SK-N-SH treated with all-trans-retinoic acid at 6 μM for 48 hours (cell line): ENCODE measurements around the gene RASSF10.

ENCODE experiments used
- ATAC-seq: fragments of 200-7000 bp; cut with Tn5 transposase; 3 replicates; pipeline ENCODE4 v1.9.1; 2020; ENCODE audit warnings: mild to moderate bottlenecking, moderate library complexity
- CSDC2 ChIP-seq: fragments of 250-450 bp; sonication (Bioruptor Pico); IDR thresholded peaks from 2 replicates; pipeline ENCODE4 v1.5.0; 2020; ENCODE audit warnings: mild to moderate bottlenecking, moderate library complexity
- GLIS3 ChIP-seq: fragments of 250-450 bp; sonication (Bioruptor Pico); IDR thresholded peaks from 2 replicates; pipeline ENCODE4 v1.5.0; 2020; ENCODE audit warnings: mild to moderate bottlenecking, moderate library complexity
- OSR1 ChIP-seq: fragments of 250-450 bp; sonication (Bioruptor Pico); IDR thresholded peaks from 2 replicates; pipeline ENCODE4 v1.8.0; 2022; ENCODE audit warnings: moderate library complexity, mild to moderate bottlenecking, inconsistent platforms
- PPARA ChIP-seq: fragments of 250-450 bp; sonication (Bioruptor Pico); IDR thresholded peaks from 2 replicates; pipeline ENCODE4 v1.5.0; 2020; ENCODE audit warnings: mild to moderate bottlenecking, borderline replicate concordance
- RARB ChIP-seq: fragments of 250-450 bp; sonication (Bioruptor Pico); IDR thresholded peaks from 2 replicates; pipeline ENCODE4 v1.8.0; 2021; ENCODE audit warnings: mild to moderate bottlenecking, moderate library complexity
- SNAI2 ChIP-seq: fragments of 250-450 bp; sonication (Bioruptor Pico); IDR thresholded peaks from 2 replicates; pipeline ENCODE4 v1.5.0; 2020; ENCODE audit warnings: mild to moderate bottlenecking, moderate library complexity
- TCF4 ChIP-seq: fragments of 250-450 bp; sonication (Bioruptor Pico); IDR thresholded peaks from 2 replicates; pipeline ENCODE4 v1.8.0; 2021; ENCODE audit warnings: mild to moderate bottlenecking, moderate library complexity, borderline replicate concordance
- TOX ChIP-seq: fragments of 250-450 bp; sonication (Bioruptor Pico); IDR thresholded peaks from 2 replicates; pipeline ENCODE4 v1.8.0; 2021; ENCODE audit warnings: mild to moderate bottlenecking, moderate library complexity, borderline replicate concordance
- ZFP3 ChIP-seq: fragments of 250-450 bp; sonication (Bioruptor Pico); IDR thresholded peaks from 2 replicates; pipeline ENCODE4 v1.5.0; 2020; ENCODE audit warnings: mild to moderate bottlenecking, moderate library complexity
- ZFP30 ChIP-seq: fragments of 450-650 bp; formaldehyde crosslinking; IDR thresholded peaks from 2 replicates; pipeline ENCODE4 v1.5.0; 2022; ENCODE audit warnings: mild to moderate bottlenecking, moderate library complexity
- ZNF565 ChIP-seq: fragments of 450-650 bp; formaldehyde crosslinking; conservative IDR thresholded peaks from 2 replicates; pipeline ENCODE4 v1.5.0; 2020; ENCODE audit warnings: low read depth, mild to moderate bottlenecking, moderate library complexity
- ZNF70 ChIP-seq: fragments of 450-650 bp; formaldehyde crosslinking; IDR thresholded peaks from 2 replicates; pipeline ENCODE4 v1.5.0; 2020; ENCODE audit warnings: mild to moderate bottlenecking, moderate library complexity
- ZNF8 ChIP-seq: fragments of 450-650 bp; formaldehyde crosslinking; IDR thresholded peaks from 2 replicates; pipeline ENCODE4 v1.5.0; 2020; ENCODE audit warnings: mild to moderate bottlenecking, moderate library complexity
- TF ChIP-seq, protein P1 (sequence below): fragments of 250-450 bp; sonication (Bioruptor Pico); IDR thresholded peaks from 2 replicates; pipeline ENCODE4 v1.5.1; 2021; ENCODE audit warnings: mild to moderate bottlenecking, moderate library complexity
- TF ChIP-seq, protein P2 (sequence below): fragments of 250-450 bp; sonication (Bioruptor Pico); IDR thresholded peaks from 2 replicates; pipeline ENCODE4 v1.8.0; 2021; ENCODE audit warnings: low read depth, mild to moderate bottlenecking, moderate library complexity, borderline replicate concordance
- TF ChIP-seq, protein P3 (sequence below): fragments of 250-450 bp; sonication (Bioruptor Pico); IDR thresholded peaks from 2 replicates; pipeline ENCODE4 v1.8.0; 2020; ENCODE audit warnings: mild to moderate bottlenecking, moderate library complexity, borderline replicate concordance
- TF ChIP-seq, protein P4 (sequence below): fragments of 250-450 bp; sonication (Bioruptor Pico); IDR thresholded peaks from 2 replicates; pipeline ENCODE4 v1.5.0; 2020; ENCODE audit warnings: mild to moderate bottlenecking, moderate library complexity
- TF ChIP-seq, protein P5 (sequence below): fragments of 250-450 bp; sonication (Bioruptor Pico); IDR thresholded peaks from 2 replicates; pipeline ENCODE4 v1.5.1; 2020; ENCODE audit warnings: low read depth, mild to moderate bottlenecking, moderate library complexity

Gene RASSF10

DNA sequence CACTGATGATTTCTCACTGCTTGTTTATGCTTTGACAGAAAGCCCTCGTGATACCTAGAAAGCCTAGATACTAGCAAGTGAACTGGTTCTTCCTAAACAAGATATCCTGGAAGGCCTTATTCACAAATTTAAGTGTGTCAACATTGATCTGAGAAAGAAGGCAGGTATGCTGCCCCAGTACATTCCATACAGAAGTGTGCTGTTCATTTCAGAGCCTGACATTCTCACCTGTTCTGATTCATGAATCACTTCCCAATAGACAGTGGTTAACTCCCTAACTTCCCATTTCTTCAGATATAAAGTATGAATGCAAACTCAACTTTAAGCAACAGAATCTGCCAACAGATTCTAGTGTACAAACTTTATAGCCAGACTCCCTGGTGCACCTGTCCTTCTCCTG, 15.5 kb upstream of the RASSF10 start:
- no peak for TF ChIP-seq CSDC2
- no peak for TF ChIP-seq ZNF8 (CRISPR knock-in tag)
- TF ChIP-seq, protein P1, sequence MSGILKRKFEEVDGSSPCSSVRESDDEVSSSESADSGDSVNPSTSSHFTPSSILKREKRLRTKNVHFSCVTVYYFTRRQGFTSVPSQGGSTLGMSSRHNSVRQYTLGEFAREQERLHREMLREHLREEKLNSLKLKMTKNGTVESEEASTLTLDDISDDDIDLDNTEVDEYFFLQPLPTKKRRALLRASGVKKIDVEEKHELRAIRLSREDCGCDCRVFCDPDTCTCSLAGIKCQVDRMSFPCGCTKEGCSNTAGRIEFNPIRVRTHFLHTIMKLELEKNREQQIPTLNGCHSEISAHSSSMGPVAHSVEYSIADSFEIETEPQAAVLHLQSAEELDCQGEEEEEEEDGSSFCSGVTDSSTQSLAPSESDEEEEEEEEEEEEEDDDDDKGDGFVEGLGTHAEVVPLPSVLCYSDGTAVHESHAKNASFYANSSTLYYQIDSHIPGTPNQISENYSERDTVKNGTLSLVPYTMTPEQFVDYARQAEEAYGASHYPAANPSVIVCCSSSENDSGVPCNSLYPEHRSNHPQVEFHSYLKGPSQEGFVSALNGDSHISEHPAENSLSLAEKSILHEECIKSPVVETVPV (CRISPR knock-in tag) = no peak
- no peak for TF ChIP-seq PPARA (CRISPR knock-in tag)
- TF ChIP-seq ZFP3 (CRISPR knock-in tag) = no peak
- TF ChIP-seq, protein P2, sequence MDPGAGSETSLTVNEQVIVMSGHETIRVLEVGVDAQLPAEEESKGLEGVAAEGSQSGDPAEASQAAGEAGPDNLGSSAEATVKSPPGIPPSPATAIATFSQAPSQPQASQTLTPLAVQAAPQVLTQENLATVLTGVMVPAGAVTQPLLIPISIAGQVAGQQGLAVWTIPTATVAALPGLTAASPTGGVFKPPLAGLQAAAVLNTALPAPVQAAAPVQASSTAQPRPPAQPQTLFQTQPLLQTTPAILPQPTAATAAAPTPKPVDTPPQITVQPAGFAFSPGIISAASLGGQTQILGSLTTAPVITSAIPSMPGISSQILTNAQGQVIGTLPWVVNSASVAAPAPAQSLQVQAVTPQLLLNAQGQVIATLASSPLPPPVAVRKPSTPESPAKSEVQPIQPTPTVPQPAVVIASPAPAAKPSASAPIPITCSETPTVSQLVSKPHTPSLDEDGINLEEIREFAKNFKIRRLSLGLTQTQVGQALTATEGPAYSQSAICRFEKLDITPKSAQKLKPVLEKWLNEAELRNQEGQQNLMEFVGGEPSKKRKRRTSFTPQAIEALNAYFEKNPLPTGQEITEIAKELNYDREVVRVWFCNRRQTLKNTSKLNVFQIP (CRISPR knock-in tag) = no peak
- TF ChIP-seq, all 23 proteins: peak for 0
- no peak for ATAC-seq

DNA sequence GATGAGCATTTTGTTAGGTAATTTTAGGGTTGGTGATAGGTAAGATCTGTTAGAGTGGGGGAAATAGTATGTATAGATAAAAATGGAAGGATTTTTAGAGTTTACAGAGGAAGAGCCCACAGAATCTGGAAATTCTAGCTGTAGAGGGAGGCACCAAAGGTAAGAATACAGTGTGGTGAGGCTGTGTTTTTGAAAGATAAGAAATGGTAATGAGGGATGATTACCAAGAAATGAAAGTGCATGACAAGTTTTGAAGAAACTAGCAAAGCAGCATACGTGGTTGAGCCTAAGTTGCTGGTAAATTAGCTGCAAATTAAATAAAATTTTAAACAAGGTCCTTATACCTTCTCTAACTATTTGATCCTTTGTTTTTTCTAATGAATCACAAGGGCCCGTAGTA, 14.6 kb upstream of the RASSF10 start:
- no peak for ATAC-seq
- no peak for TF ChIP-seq ZFP30 (CRISPR knock-in tag)
- no peak for TF ChIP-seq CSDC2
- TF ChIP-seq OSR1 = no peak
- TF ChIP-seq, protein P3, sequence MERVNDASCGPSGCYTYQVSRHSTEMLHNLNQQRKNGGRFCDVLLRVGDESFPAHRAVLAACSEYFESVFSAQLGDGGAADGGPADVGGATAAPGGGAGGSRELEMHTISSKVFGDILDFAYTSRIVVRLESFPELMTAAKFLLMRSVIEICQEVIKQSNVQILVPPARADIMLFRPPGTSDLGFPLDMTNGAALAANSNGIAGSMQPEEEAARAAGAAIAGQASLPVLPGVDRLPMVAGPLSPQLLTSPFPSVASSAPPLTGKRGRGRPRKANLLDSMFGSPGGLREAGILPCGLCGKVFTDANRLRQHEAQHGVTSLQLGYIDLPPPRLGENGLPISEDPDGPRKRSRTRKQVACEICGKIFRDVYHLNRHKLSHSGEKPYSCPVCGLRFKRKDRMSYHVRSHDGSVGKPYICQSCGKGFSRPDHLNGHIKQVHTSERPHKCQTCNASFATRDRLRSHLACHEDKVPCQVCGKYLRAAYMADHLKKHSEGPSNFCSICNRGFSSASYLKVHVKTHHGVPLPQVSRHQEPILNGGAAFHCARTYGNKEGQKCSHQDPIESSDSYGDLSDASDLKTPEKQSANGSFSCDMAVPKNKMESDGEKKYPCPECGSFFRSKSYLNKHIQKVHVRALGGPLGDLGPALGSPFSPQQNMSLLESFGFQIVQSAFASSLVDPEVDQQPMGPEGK (CRISPR knock-in tag) = no peak
- TF ChIP-seq ZFP3 (CRISPR knock-in tag) = no peak
- TF ChIP-seq, protein P1 (CRISPR knock-in tag) = no peak
- no peak for TF ChIP-seq TOX (CRISPR knock-in tag)
- TF ChIP-seq, protein P4, sequence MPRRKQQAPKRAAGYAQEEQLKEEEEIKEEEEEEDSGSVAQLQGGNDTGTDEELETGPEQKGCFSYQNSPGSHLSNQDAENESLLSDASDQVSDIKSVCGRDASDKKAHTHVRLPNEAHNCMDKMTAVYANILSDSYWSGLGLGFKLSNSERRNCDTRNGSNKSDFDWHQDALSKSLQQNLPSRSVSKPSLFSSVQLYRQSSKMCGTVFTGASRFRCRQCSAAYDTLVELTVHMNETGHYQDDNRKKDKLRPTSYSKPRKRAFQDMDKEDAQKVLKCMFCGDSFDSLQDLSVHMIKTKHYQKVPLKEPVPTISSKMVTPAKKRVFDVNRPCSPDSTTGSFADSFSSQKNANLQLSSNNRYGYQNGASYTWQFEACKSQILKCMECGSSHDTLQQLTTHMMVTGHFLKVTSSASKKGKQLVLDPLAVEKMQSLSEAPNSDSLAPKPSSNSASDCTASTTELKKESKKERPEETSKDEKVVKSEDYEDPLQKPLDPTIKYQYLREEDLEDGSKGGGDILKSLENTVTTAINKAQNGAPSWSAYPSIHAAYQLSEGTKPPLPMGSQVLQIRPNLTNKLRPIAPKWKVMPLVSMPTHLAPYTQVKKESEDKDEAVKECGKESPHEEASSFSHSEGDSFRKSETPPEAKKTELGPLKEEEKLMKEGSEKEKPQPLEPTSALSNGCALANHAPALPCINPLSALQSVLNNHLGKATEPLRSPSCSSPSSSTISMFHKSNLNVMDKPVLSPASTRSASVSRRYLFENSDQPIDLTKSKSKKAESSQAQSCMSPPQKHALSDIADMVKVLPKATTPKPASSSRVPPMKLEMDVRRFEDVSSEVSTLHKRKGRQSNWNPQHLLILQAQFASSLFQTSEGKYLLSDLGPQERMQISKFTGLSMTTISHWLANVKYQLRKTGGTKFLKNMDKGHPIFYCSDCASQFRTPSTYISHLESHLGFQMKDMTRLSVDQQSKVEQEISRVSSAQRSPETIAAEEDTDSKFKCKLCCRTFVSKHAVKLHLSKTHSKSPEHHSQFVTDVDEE (CRISPR knock-in tag) = no peak
- no peak for TF ChIP-seq ZNF8 (CRISPR knock-in tag)
- no peak for TF ChIP-seq SNAI2 (CRISPR knock-in tag)

DNA sequence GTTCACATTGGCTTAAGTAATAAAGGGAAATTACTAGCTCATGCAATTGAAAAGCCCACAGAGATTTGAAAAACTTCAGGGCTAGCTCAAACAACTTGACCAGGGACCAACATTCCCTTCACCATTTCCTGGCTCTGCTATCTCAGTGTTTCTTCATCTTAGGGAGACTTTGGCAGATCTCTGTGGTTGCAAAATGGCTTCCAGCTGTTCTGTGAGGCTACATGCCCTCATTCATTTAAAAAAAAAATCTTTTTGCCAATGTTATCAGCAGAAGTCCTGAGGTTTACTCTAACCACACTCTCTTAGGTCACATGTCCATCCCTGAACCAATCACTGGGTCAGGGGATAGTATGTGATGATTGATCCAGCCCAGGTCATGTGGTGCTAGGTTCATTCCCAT, 13.9 kb upstream of the RASSF10 start:
- TF ChIP-seq TOX (CRISPR knock-in tag) = no peak
- no peak for TF ChIP-seq ZNF565 (CRISPR knock-in tag)
- no peak for TF ChIP-seq GLIS3
- TF ChIP-seq SNAI2 (CRISPR knock-in tag) = no peak
- TF ChIP-seq RARB = no peak
- TF ChIP-seq TCF4 (CRISPR knock-in tag) = no peak
- no peak for TF ChIP-seq ZNF70 (CRISPR knock-in tag)
- TF ChIP-seq OSR1 = no peak
- TF ChIP-seq, protein P2 (CRISPR knock-in tag) = no peak
- TF ChIP-seq, protein P4 (CRISPR knock-in tag) = no peak
- TF ChIP-seq, protein P5, sequence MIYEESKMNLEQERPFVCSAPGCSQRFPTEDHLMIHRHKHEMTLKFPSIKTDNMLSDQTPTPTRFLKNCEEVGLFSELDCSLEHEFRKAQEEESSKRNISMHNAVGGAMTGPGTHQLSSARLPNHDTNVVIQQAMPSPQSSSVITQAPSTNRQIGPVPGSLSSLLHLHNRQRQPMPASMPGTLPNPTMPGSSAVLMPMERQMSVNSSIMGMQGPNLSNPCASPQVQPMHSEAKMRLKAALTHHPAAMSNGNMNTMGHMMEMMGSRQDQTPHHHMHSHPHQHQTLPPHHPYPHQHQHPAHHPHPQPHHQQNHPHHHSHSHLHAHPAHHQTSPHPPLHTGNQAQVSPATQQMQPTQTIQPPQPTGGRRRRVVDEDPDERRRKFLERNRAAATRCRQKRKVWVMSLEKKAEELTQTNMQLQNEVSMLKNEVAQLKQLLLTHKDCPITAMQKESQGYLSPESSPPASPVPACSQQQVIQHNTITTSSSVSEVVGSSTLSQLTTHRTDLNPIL (CRISPR knock-in tag) = no peak
- no peak for ATAC-seq
